ENCODE measurements around the gene INTS11.

INTS11 gene

GRCh38 chr1:1312450-1313314 is 11.8 kb downstream of the INTS11 start:
- no peak for DNase-seq

GRCh38 chr1:1311107-1312104 is 13.1 kb downstream of the INTS11 start:
- no peak for DNase-seq

- DNase-seq: no peak
Observed at GRCh38 chr1:1310476-1311053, 13.9 kb downstream of the INTS11 start.

- no peak for DNase-seq
Observed at GRCh38 chr1:1310109-1310385, 14.4 kb downstream of the INTS11 start.

- DNase-seq: peak in 1 of 2 donors; percentile 40
Observed at GRCh38 chr1:1309251-1310108, 15.0 kb downstream of the INTS11 start.

- DNase-seq: peak in 1 of 2 donors; percentile 31
Observed at GRCh38 chr1:1308756-1309250, 15.7 kb downstream of the INTS11 start.

- peak; percentile 86 to 89 for DNase-seq
Observed at GRCh38 chr1:1307923-1308755, 16.3 kb downstream of the INTS11 start, which contains the start of the genes ACAP3 and PUSL1. Gene ACAP3 (minus strand): TSS chr1:1307930. CDS start chr1:1307815, 115 bp downstream. Gene PUSL1 (plus strand): TSS chr1:1308597. CDS start chr1:1308644, 47 bp downstream.

- DNase-seq: peak in 1 of 2 donors; percentile 28
Observed at GRCh38 chr1:1307261-1307922, 17.1 kb downstream of the INTS11 start.

GRCh38 chr1:1306661-1307260 is 17.7 kb downstream of the INTS11 start:
- DNase-seq: no peak

GRCh38 chr1:1306070-1306660 is 18.3 kb downstream of the INTS11 start:
- no peak for DNase-seq

GRCh38 chr1:1305300-1306069 is 19.0 kb downstream of the INTS11 start:
- DNase-seq: peak; percentile 70 to 74

GRCh38 chr1:1304331-1305299 is 19.8 kb downstream of the INTS11 start:
- DNase-seq: no peak

GRCh38 chr1:1303736-1304135 is 20.7 kb downstream of the INTS11 start:
- no peak for DNase-seq

GRCh38 chr1:1302951-1303509 is 21.4 kb downstream of the INTS11 start:
- DNase-seq: no peak

GRCh38 chr1:1302006-1302430 is 22.4 kb downstream of the INTS11 start:
- no peak for DNase-seq

GRCh38 chr1:1300352-1300739 is 24.1 kb downstream of the INTS11 start:
- DNase-seq: no peak

All from stimulated activated CD4-positive, alpha-beta T cell treated with anti-CD3 and anti-CD28 coated beads, Interleukin-2, amount 100 ng/mL, for 24 hours (primary cell).